Stimulated activated CD8-positive, alpha-beta memory T cell treated with anti-CD3 and anti-CD28 coated beads, Interleukin-4, amount 100 ng/mL, for 48 hours (primary cell): ENCODE results near the gene CHST3.

Source experiments
- DNase-seq: peaks from one replicate; pipeline ENCODE4 v3.0.0-alpha.2; 2020

CHST3 gene

DNA sequence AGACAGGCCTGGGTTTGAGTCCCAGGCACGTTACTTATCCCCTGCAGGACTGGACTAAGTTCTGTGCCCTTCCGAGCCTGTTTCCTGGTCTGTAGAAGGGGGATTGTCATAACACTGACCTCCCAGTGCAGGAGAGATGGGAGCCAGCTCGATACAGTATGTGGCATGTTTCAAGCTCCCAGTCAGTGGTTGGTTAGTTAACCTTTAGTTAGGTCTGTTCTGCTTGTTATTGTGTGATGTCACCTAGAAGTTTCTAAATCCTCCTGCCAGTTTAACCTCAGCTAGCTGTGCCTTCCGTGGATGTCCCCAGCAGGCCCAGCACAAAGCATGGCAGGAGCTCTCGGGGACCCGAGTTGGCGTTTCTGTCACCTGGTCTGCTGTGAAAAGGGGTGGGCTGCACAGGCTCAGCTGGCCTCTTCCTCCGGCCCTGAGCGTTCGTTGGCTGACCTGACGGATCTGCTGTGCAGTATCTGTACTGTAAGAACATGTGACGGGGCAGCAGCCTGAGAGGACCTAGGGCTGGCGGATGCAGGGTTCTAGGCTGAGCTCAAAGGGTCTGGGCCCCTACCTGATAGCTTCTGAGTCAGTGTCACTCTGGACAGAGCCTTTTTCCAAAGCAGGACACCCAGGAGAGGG lies 71.2 kb downstream of the CHST3 start:
- DNase-seq, result no peak

DNA sequence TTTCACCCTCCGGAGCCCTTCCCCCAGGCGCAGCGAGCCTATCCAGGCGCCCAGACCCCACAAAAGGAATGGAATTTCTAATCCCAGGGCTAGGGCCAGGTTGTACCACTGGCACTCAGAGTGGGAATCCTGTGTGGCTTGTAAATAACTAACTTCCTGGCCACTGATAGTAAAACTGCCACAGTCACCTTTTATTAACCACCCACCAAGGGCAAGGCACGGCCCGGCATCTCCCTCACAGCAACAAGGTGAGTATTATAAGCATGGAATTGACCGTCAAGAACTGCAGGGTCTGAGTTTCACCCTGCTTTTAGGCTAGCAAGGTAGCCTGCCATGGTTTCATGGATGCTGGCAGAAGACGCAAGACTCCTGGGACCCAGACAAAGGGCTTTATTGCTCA lies 73.1 kb downstream of the CHST3 start:
- no peak for DNase-seq

DNA sequence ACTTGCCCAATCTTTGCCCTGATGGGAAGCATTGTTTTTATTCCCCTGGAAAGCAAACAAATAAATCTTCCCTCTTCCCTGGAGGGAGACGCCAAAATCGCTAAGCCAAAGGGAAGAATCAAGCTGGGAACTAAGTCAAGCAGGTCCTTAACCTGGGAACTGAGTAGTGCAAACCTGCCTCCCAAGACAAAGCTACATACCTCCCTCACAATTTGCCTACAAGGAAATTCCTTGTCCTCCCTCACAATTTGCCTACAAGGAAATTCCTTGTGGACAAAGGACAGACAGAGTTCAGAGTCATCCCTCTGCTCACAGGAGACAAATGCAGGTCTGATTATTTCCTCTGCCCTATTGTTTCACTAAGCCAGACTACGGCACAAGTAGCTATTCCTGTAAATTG lies 73.6 kb downstream of the CHST3 start:
- DNase-seq, result no peak

DNA sequence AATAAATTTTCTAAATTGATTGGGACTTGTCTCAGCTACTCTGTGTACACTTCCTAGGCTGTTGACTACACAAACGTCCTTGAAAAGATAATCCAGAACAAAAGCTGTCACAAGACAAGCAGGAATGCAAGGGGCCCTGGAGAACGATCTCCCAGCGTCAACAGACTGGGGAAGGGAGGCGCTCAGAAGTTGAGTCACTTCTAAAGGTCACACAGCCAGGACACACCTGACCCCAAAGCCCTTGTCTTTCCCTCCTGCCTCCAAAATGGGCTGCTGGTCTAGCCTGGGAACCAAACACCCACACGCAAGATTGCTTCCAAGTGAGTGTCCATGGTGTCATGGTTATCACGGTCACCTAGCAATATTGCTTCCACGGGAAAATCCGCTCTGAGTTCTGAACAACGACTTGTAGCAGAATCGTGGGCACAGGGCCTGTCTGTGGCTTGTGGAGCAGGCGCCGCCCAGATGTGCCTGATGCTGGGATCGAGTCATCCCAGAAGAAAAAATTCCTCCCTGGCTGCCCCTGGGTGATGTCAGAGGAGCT lies 74.3 kb downstream of the CHST3 start:
- no peak for DNase-seq

DNA sequence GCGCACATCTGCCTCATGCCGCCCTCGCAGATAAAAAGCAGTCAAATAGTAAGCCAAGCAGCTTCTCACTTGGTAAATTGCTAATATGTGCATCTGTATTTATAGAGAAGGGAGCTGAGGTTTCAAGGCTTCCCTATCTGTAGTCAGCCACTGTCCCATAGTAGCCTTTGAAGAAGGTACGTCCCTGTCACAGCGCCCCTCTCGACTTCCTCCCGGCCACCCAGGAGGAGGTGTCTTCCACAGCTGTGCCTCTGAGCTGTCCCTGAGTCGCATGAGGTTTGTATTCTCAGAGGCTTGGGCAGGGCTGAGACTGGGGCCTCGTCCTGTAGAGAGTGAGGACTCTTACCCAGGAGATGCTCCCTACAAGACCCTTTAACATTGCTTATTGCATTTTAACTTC lies 75.2 kb downstream of the CHST3 start:
- DNase-seq, result no peak

DNA sequence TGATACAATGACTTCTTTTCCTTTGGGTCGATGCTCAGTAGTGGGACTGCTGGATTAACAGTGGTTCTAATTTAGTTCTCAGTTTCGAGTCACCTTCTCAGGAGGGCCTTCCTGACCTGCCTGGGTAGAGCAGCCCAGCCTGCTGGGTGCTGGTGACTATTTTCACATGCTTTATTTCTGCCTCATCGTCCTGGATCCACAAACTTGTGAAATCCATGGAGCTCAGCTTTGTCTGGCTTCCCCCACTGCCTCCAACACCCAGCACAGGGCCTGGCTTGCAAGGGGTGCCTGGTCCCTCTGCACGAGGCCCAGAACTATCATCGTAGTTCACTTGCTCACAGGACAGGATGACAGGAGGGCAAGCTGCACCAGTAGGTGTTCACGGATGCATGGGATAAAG lies 77.3 kb downstream of the CHST3 start:
- no peak for DNase-seq

DNA sequence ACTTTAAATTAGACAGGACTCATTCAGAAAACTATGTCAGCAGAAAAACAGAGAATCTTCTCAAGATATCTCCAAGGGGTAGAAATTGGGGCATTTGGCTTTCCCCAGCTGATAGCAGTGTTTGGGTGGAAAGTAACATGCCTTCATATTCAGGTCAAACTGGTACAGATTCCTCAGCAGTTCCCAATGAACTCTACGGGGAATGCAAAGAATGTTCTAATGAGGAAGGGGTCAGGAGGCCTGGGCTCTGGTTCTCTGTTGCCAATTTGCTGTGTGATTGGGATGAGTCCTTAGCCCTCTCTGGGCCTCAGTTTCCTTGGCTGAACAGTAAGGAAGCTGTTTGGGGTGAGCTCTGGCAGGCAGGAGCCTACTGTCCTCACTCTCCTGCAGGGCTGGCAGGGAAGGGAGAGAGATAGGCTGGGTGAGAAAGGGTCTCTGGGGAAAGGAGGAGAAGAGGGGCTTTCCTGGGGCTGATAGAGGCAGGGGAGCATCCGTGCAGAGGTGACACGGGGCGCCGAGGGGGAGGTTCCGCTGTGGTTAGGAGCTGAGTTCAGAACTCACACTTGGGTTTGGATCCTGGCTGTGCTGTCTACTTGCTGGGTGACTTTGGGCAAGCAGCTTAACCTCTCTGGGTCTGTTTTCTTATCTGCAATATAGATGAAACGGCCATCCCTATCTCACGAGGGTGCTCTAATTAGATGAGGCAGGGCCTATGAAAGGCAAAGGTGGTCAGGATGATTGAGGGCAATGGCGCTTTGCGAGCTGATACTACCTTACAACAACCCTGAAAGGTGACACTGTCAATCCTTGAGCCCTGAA lies 79.0 kb downstream of the CHST3 start:
- DNase-seq, result no peak

DNA sequence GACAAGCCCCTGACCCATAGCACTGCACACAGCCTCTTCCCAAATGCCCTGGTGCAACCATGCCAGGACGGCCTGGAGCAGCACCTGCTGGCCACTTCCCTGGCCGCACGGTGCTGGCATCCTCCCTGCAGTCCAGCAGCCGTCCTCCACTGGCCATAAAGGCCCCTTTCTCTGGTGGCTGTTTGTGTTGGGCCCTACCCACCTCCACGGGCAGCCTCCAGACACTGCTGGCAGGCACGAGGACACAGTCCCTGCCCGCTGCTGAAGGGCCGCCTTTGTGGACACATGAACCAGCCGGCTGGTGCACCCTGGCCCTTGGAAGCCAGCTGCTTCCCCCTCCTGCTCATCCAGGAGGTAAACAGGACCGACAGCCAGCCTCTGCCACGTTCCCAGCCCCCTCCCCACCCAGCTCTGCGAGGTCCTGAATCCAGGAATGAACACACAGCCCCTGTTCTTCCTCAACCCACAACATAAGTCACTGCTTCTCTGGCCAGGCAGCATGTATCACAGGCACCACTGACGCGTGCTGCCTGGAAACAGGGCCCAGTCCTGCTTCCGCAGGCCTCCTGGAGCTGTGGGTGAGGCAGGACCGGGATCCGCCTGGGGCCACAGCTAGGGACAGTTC lies 80.3 kb downstream of the CHST3 start:
- DNase-seq, result no peak

DNA sequence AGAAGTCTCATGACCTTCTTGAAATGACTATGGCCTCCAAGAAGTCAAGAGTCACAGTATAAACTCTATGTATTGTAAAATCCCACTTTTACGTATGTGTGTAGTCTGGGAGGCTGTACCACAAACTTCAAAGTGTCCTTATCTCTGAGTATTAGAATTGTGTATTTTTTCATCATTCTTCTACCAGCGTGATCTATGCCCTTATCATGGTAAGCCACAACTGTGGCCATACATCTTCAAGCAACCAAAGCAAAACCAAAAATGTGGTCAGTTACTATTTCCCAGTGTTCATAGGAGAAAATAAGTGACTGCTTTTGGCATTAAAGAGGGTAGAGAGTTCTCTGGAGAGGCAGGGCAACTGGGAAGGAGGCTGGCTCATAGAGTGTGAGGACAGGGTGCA lies 81.4 kb downstream of the CHST3 start:
- no peak for DNase-seq

DNA sequence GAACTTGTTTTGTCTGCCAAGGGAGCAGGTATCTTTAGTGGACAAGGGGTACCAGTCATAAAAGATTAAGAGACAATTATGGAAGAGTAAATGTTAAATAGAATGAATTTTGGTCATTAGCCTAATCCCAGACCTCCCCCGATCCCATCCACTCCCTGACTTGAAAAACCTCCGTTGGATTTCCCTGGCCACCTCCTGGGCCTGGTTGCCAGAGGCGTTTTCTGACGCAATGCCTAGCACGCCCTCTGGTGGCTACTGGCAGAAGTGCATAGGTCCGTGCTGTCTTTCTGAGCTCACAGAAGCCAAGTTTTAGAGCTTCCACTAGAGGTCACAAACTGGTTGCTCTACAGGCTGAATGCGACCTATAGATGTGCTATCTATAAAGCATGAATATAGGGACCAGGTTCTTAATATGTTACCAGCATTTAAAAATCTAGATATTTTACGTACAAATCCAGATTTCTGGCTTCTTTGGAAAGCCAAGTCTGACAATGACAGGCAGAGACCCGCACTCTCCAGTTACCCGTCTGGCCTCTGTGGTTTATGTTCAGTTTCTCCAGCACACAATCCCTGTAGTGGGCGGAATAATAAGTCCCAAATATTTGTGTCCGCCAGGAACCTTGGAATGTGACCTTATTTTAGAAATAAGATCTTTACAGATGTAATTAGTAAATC lies 84.4 kb downstream of the CHST3 start:
- peak; percentile 97 for DNase-seq

DNA sequence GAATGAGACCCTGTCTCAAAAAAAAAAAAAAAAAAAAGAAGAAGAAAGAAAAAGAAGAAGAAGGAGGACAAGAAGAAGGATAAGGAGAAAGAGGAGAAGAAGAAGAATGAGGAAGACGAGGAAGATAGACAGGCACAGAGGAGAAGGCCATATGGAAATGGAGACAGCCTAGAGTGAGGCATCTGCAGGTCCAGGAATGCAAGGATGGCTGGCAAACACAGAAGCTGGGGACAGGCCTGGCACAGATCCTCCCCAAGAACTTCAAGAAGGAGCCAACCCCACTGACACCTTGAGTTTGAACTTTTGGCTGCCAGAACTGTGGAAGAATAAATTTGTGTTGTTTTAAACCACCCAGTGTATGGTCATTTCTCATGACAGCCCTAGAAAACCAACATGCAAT lies 85.3 kb downstream of the CHST3 start:
- DNase-seq, result no peak

DNA sequence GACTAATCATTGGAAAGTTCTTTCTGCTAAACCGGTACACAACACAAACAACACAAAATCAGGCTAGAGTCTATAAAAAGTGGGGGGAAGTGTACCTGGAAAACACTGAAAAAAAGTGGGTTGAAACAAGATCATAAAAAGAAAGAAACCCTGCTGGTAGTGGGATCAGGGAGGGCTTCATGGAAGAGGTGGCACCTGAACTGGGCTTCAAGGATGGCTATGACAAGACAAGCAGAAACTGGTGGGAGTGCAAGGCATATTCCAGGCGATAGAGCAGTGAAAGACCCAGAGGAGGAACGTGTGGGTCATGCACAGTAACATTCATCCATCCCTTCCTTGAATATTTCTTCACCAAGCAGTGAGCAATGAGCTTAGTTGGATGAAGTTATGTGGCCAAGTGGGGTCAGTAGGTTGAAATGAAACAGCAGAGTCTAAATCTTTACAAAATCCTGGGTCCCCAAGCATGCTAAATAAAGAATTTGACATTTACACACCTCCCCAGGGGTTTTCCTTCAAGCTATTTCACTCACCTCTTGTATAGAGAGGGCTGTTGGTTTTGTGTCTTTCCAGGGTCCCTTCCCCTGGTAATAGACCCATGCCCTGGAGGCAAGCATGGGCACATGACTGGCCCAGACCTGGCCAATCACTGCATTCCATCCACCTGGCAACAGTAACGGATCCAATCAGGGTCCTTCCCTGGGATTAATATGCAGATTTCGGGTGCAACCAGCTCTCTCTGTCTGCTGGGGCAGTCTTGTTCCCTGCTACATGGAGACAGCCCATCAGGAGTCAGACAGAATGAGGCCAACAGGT lies 86.0 kb downstream of the CHST3 start:
- DNase-seq, result no peak

DNA sequence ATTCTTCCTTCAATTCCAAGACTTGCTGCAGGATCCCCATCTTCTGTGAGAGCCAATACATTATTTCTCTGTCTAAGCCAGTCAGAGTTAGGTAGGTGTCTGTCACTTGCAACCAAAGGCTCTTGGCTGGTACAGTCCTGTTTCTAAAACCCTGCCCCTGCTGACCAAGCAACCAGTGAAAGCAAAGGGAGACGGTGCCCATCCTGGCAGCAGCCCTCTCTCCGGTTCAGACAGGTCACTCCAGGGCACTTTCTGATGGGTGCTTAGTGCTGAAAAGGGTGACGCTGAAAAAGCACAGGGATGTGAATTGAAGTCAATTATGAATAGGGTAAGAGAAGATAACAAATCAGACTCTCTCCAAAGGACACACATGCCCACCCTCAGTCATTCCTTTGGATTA lies 86.7 kb downstream of the CHST3 start:
- DNase-seq, result no peak

DNA sequence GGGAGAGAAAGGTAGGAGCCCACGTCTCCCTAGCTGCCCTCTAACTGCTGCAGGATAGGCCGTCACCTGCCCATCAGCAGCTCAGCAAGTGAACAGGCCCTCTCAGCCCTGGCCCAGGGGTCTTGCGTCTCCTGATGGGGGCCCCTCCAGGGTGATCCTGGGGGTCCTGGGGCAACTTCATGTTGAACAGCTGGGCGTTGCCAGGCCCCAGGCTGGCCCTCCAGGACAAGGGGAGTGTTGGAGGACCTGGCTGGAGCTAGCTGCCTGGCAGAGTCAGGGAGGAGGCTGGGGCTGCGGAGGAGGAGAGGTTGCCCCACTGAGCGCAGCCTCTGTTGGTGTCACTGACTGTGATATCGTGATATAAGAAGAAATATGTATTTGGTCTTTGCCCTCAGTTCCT lies 89.5 kb downstream of the CHST3 start:
- no peak for DNase-seq

DNA sequence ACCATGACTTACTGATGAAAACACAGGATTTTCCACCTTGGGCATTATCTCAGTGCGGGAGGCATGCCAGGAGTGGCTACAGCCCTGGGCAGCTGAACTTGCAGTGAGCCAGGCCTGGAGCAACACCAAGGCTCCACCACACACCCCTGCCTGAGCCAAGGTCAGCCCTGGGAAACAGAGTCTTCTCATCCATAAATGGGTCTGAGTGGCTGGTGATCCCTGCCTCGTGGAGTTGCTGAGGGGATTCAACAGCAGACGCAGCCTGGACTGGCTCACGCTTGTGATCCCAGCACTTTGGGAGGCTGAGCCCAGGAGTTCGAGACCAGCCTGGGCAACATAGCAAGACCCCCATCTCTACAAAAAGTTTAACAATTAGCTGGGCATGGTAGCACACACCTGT lies 91.9 kb downstream of the CHST3 start:
- DNase-seq, result no peak

DNA sequence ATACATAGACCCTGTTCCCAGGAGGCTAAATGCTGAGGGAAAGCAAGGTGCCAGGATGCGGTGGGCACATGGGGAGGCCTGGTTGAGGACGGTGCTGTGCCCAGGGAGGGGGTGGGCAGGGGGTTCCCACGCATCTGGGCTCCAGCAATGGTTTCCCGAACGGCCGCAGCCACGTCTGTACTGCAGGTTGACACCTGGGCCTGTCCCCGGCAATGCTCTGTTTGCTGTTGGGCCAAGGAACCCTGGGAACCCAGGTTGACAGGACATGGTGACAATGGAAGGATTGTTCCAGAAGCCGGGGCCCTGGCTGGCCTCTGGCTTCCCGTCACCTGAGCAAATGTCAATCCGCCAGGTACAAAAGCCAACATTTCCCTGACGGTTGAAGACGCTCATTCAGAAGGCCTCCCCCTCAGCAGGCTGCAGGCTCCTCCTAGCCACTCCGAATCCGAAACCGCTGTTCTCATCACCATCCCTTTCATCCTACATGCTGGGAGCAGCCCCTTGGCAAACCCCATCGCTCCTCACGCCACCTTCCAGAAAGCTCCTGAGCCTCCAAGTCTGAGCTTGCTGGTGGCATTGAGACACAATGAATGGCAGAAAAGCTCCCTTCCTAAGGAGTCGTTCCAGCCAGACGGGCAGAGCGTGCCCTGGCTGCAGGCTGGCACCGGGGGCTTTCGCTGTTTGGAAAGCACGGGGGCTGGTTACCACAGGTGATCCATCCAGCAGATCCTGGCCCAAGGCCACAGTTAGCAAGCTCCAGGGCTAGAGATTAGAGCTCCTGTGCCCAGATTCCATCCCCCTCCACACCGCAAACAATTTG lies 92.9 kb downstream of the CHST3 start:
- DNase-seq, result no peak

DNA sequence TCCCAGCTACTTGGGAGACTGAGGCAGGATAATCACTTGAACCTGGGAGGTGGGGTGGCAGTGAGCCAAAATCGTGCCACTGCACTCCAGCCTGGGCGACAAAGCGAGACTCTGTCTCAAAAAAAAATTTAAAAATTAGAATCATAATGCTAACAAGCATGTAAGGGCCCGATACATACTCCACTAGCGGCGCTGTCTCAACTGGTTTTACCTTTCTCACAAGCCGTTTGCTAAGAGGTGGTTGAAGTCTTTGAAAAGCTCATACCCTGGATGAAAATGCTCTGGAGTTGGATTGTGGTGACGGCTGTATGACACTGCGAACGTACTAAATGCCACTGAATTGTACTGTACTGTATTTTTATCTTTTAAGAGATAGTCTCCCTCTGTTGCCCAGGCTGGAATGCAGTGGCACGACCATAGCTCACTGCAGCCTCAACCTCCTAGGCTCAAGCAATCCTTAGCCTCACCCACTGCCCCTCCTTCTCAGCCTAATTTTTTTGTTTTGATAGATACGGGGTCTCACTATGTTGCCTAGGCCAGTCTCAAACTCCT lies 94.2 kb downstream of the CHST3 start:
- no peak for DNase-seq

DNA sequence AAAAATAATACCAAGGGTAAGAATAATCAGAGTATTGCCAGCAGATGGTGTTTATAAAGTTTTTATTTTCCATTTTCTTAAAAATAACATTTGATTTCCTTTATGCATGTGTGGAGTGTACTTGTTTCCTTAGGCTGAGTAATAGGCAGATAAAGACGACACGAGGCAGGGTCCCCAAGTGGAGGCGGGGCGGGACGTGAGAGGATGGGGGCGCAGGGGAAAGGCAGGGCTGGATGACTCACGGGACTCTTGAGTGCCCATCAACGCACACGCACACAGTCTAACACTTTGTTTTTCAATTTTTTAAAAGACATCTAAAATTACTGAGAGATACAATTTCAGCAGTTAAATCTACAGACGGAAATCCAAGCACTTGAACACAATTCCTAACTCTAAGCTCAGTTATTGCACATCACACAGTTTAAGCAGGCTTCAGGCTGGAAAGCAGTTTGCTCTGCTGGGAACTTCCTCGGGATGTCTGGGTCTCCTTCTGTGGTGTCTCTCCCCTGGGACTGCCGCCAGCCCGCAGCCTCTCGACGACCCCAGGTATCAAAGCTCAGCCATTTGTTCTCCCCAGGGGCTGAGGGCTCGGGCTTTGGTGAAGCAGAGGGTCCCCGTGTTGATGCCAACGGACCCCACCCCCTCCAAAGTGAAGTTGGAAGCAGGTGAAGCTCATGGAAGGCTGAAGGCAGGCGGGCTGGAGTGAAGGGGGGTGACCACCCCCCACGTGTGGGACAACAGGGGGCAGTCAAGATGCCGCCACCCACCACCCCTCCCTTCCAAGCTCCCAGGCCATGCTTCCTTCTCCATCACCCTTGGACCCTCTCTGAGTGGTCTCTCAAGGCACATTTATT lies 95.0 kb downstream of the CHST3 start:
- DNase-seq, result no peak

DNA sequence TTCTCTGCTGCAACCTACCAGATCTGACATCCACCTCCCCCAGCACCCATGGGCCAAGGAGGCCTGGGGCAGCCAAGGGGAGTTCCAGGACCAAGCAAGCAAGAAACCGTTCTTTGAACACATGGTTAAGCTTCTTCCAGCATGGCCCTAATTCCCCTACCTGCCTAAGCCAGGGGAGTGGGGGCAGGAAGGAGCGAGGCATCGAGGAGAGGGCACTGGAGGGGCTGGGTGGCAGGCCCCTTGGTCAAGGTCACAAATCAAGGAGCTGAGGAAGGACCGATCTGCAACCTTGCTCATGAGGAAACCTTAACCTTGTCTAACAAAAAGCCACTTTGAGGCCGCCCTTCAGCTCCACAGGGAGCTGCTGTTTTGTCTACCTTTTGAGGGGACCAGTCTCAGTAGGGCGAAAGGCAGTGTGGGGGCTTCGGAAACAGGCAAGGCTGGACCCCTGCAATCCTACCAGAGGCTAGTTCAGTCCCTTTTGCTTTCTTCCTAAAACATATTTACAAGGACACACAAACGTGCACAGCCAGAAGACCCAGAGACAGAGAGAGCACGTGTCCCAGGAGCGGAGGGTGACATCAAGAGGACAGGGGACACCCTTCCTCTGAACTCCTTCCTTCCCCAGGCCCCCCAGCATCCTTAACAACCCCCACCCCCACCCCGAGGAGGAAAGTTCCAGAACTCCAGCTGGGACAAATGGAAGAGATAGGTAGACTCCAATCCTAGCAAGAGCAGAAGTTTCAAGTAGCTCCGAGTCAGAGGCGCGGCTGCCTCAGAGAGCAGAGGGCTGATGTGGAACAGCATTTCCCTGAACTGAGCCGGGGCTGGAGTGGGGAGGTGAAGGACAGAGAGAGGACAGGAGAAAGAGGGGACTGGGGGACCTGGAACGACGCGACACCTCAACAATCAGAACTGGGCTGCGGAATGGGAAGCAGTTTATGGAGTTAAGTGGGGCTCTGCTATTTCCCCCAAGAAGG lies 95.9 kb downstream of the CHST3 start:
- no peak for DNase-seq
